ENCODE results near the gene CTBP2.

DNA sequence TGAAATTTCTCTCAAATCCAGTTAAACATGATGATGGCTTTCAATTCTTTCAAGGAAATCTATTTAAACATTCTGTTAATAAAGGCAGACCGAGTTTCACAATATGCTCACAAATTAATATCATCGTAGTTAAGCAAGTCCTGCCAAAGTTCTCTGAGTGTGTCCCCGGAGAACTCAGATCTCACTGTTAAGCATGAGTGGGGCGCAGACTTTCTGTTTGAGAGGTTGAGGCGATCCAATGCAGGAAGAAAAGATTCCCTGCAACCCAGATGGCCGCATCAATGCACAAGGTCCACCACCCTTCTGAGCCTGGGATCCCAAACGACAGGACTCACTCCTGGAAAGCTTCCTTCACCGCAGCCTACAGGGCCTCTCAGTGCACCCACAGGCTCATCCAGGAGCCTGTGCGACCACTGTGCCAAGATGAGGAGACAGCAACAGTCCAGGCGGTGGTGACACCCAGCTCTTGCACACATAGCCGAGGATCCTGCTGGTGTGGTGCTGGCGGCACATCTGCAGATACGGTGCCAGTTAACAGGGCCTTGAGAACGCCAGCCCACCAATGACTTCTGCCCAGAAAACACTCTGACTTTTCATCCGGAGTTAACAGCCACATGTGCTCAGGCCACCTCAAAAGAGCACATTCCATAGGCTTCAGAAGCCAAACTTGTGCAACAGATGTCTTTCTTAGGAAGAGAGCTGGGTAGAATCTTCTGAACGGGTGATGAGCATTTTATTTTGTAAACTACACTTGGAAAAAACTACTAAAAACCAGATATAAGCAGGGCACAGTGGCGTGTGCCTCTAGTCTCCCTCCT lies 116.3 kb downstream of the CTBP2 start:
- TF ChIP-seq POLR2AphosphoS5 (IDR thresholded peaks at IDR 0.05; ENCODE audit: low read length) (no peak), TCF12 (IDR thresholded peaks at IDR 0.05; ENCODE audit: low read depth, low read length) (no peak)
- TF ChIP-seq, protein P1, sequence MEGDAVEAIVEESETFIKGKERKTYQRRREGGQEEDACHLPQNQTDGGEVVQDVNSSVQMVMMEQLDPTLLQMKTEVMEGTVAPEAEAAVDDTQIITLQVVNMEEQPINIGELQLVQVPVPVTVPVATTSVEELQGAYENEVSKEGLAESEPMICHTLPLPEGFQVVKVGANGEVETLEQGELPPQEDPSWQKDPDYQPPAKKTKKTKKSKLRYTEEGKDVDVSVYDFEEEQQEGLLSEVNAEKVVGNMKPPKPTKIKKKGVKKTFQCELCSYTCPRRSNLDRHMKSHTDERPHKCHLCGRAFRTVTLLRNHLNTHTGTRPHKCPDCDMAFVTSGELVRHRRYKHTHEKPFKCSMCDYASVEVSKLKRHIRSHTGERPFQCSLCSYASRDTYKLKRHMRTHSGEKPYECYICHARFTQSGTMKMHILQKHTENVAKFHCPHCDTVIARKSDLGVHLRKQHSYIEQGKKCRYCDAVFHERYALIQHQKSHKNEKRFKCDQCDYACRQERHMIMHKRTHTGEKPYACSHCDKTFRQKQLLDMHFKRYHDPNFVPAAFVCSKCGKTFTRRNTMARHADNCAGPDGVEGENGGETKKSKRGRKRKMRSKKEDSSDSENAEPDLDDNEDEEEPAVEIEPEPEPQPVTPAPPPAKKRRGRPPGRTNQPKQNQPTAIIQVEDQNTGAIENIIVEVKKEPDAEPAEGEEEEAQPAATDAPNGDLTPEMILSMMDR (IDR thresholded peaks at IDR 0.05 in 2 of 3, conservative IDR thresholded peaks at IDR 0.05 in 1 of 3; ENCODE audit: control insufficient read depth in 2 of 3, extremely low read depth in 1 of 3, insufficient read depth in 1 of 3, low read depth in 3 of 3, low read length in 3 of 3): no peak

Measured in GM12878 (cell line).